Body of pancreas (tissue), 4 donors: ENCODE results near the gene MIR17HG.

Experiments used
- CTCF ChIP-seq, 7 experiments: fragments of 450-650 bp in 4 of 7; fragments of 200-600 bp in 3 of 7; sonication (generic) in 3 of 7; IDR thresholded peaks; one replicate each; pipeline ENCODE4 v1.5.1; 2016 to 2019; ENCODE audit warnings: antibody characterized with exemption in 7 of 7
- POLR2A ChIP-seq, 3 donors: fragments of 450-650 bp; IDR thresholded peaks; one replicate each; pipeline ENCODE4 v1.6.1; 2016; ENCODE audit warnings: antibody characterized with exemption in 3 of 3, mild to moderate bottlenecking in 2 of 3

GRCh38 chr13:91313581-91313980, 33.9 kb upstream of the MIR17HG start:
- TF ChIP-seq CTCF (IDR thresholded peaks at IDR 0.05): no peak
- no peak for TF ChIP-seq POLR2A (IDR thresholded peaks at IDR 0.05)
